HCT116 (cell line): ENCODE data around the gene PHB1. TPM values are rescaled to one million over a fixed set of nuclear protein-coding genes. Genes with fewer than 3 reads are reported as not detected.

Experiments used
- ATAC-seq: fragments of 200-7000 bp; cut with Tn5 transposase; 2 replicates; pipeline ENCODE4 v1.9.1; 2020; ENCODE audit warnings: mild to moderate bottlenecking, moderate library complexity
- BruUV-seq: library from RNA; stranded (reverse); fragments of 400-500 nt; replicated peaks from 2 replicates; lab custom pipeline; 2021; lab: Mats Ljungman, UMichigan
- CTCF ChIA-PET: fragments of 300-600 bp; sonication (Branson Sonifier 250); formaldehyde crosslinking; loops from one replicate; lab custom pipeline; 2021; ENCODE audit warnings: antibody characterized with exemption; lab: Charles Lee
- POLR2A ChIA-PET: fragments of 300-600, 350-600 bp; sonication (Branson Sonifier 250); formaldehyde crosslinking; loops from one replicate; lab custom pipeline; 2021; ENCODE audit warnings: antibody characterized with exemption; lab: Charles Lee
- RAD21 ChIA-PET, 2 experiments: fragments of 300-600 bp; sonication (Branson Sonifier 250); formaldehyde crosslinking; loops; one replicate each; lab custom pipeline; 2023; ENCODE audit warnings: low total read pairs in 2 of 2; ENCODE audit not compliant: uncharacterized antibody in 2 of 2, unreplicated experiment in 2 of 2, low non-redundant PET in 1 of 2; lab: Charles Lee
- DNase-seq: peaks from one replicate; pipeline ENCODE4 v3.0.0-alpha.2; 2010; ENCODE audit warnings: low read depth, low spot score
- H2AFZ ChIP-seq: fragments of 200-600 bp; shearing (Covaris generic), sonication (generic); 2 replicates; pipeline ENCODE4 v1.6.1; 2017; ENCODE audit warnings: low read depth, mixed run types, mixed read lengths, antibody characterized with exemption, low read length; ENCODE audit not compliant: poor library complexity, severe bottlenecking
- H3K27ac ChIP-seq: 2 replicates; pipeline ENCODE4 v1.5.1; 2012; ENCODE audit warnings: low read depth, low read length
- H3K27me3 ChIP-seq: fragments of 200-600 bp; sonication (generic); 2 replicates; pipeline ENCODE4 v1.6.1; 2016; ENCODE audit warnings: mixed run types, low read length, mixed read lengths; ENCODE audit not compliant: insufficient read depth
- H3K36me3 ChIP-seq, 2 experiments: fragments of 200-500 bp in 1 of 2; fragments of 200-600 bp in 1 of 2; sonication (Bioruptor generic) in 1 of 2; sonication (generic) in 1 of 2; 2 replicates each; pipeline versions ENCODE4 v1.5.1 to v1.6.1; 2014 to 2016; ENCODE audit warnings: low read length in 2 of 2, inconsistent platforms in 1 of 2, mixed read lengths in 1 of 2, mixed run types in 1 of 2; ENCODE audit not compliant: insufficient read depth in 2 of 2, control insufficient read depth in 1 of 2
- H3K4me1 ChIP-seq, 2 experiments: fragments of 200-600 bp in 1 of 2; sonication (generic) in 1 of 2; 2 replicates each; pipeline versions ENCODE4 v1.5.1 to v1.6.1; 2012 to 2017; ENCODE audit warnings: low read length in 2 of 2, inconsistent platforms in 1 of 2, mild to moderate bottlenecking in 1 of 2, mixed read lengths in 1 of 2, mixed run types in 1 of 2, moderate library complexity in 1 of 2; ENCODE audit not compliant: insufficient read depth in 2 of 2, control insufficient read depth in 1 of 2
- H3K4me2 ChIP-seq: fragments of 200-600 bp; sonication (generic); 2 replicates; pipeline ENCODE4 v1.6.1; 2017; ENCODE audit warnings: mixed run types, low read length, mixed read lengths
- H3K4me3 ChIP-seq, 2 experiments: fragments of 200-600 bp in 1 of 2; sonication (generic) in 1 of 2; replicated peaks in 1 of 2; 2 replicates each; pipeline ENCODE4 v1.5.1; 2011 to 2016; ENCODE audit warnings: low read length in 2 of 2, control low read depth in 1 of 2, low read depth in 1 of 2, mild to moderate bottlenecking in 1 of 2, mixed read lengths in 1 of 2, mixed run types in 1 of 2
- H3K79me2 ChIP-seq: fragments of 200-600 bp; sonication (generic); 2 replicates; pipeline ENCODE4 v1.6.1; 2017; ENCODE audit warnings: mild to moderate bottlenecking, mixed run types, low read length, moderate library complexity, mixed read lengths; ENCODE audit not compliant: insufficient read depth
- H3K9ac ChIP-seq: fragments of 200-600 bp; sonication (generic); 2 replicates; pipeline ENCODE4 v1.6.1; 2016; ENCODE audit warnings: low read length, mixed read lengths
- H3K9me2 ChIP-seq: fragments of 200-600 bp; sonication (generic), shearing (Covaris generic); 2 replicates; pipeline ENCODE4 v1.6.1; 2017; ENCODE audit warnings: mixed run types, mild to moderate bottlenecking, moderate library complexity; ENCODE audit not compliant: insufficient read depth
- H3K9me3 ChIP-seq, 2 experiments: fragments of 200-500 bp in 1 of 2; fragments of 200-600 bp in 1 of 2; sonication (Bioruptor generic) in 1 of 2; sonication (generic) in 1 of 2; 2 replicates each; pipeline ENCODE4 v1.6.1; 2014 to 2017; ENCODE audit warnings: low read length in 2 of 2, mixed read lengths in 2 of 2, inconsistent platforms in 1 of 2, low read depth in 1 of 2, mild to moderate bottlenecking in 1 of 2, mixed run types in 1 of 2, moderate library complexity in 1 of 2; ENCODE audit not compliant: control insufficient read depth in 1 of 2, insufficient read depth in 1 of 2
- H4K20me1 ChIP-seq: fragments of 200-600 bp; sonication (generic), shearing (Covaris generic); 2 replicates; pipeline ENCODE4 v1.6.1; 2017; ENCODE audit warnings: mixed run types, mild to moderate bottlenecking, moderate library complexity; ENCODE audit not compliant: insufficient read depth
- CBX3 ChIP-seq: IDR thresholded peaks from 2 replicates; pipeline ENCODE4 v1.6.1; 2012; ENCODE audit warnings: low read depth
- EGR1 ChIP-seq: IDR thresholded peaks from 2 replicates; pipeline ENCODE4 v1.6.1; 2012; ENCODE audit warnings: low read depth
- ELF1 ChIP-seq: IDR thresholded peaks from 2 replicates; pipeline ENCODE4 v1.6.1; 2012; ENCODE audit warnings: low read depth, borderline replicate concordance
- EZH2 ChIP-seq: fragments of 200-600 bp; sonication (generic); IDR thresholded peaks from 2 replicates; pipeline ENCODE4 v1.6.1; 2017; ENCODE audit warnings: antibody characterized with exemption, mixed run types
- EZH2phosphoT487 ChIP-seq: fragments of 200-600 bp; IDR thresholded peaks from 2 replicates; pipeline ENCODE4 v1.6.1; 2018; ENCODE audit warnings: antibody characterized with exemption, borderline replicate concordance
- FOSL1 ChIP-seq: IDR thresholded peaks from 2 replicates; pipeline ENCODE4 v1.6.1; 2012; ENCODE audit warnings: low read depth
- REST ChIP-seq: IDR thresholded peaks from 2 replicates; pipeline ENCODE4 v1.6.1; 2012; ENCODE audit warnings: low read depth
- SIN3A ChIP-seq: IDR thresholded peaks from 2 replicates; pipeline ENCODE4 v1.6.1; 2012; ENCODE audit warnings: low read depth
- SP1 ChIP-seq: IDR thresholded peaks from 2 replicates; pipeline ENCODE4 v1.6.1; 2012; ENCODE audit warnings: low read depth
- ZBTB33 ChIP-seq: IDR thresholded peaks from 2 replicates; pipeline ENCODE4 v1.6.1; 2011; ENCODE audit warnings: mild to moderate bottlenecking, low read length, moderate library complexity; ENCODE audit not compliant: insufficient replicate concordance; ENCODE audit errors: extremely low read depth
- ZNF274 ChIP-seq: fragments of 200-500 bp; sonication (Bioruptor generic); IDR thresholded peaks from 2 replicates; pipeline ENCODE4 v1.6.1; 2014; ENCODE audit warnings: mild to moderate bottlenecking, low read depth, low read length, inconsistent platforms
- intact Hi-C: fragments of 100-400 bp; cut with micrococcal nuclease; formaldehyde crosslinking; loops from 2 replicates; pipeline ENCODE4 v1.10.0; 2022
- total RNA-seq: library from RNA; stranded (reverse); gene quantifications from one replicate; pipeline ENCODE4 v1.2.1, GENCODE V29; 2021; ENCODE audit not compliant: unreplicated experiment

The PHB1 gene
- total RNA-seq, 1 experiment from 2014 or later = 534 TPM

GRCh38 chr17:49402706-49403105 lies 12.0 kb downstream of the PHB1 start:
- TF ChIP-seq ZBTB33 = no peak
- no peak for TF ChIP-seq FOSL1

GRCh38 chr17:49401971-49402611 lies 12.6 kb downstream of the PHB1 start:
- intact Hi-C loops = no loop called here
- ATAC-seq (no peak), DNase-seq (no peak)
- Histone ChIP-seq H3K4me1 (no peaks in the 10 kb centered on the region), H3K27me3 (no peaks in the 10 kb centered on the region), H3K36me3 (peaks cover 40 to 45% of the 10 kb centered on the region in 2 experiments), H2AFZ (no peak overlapping the region), H3K9ac (no peak overlapping the region), H3K4me2 (no peak overlapping the region), H3K79me2 (peaks cover 7% of the 10 kb centered on the region; the same call in 1 of the 2 replicates), H3K4me3 (no peak overlapping the region), H3K9me2 (no peaks in the 10 kb centered on the region), H3K9me3 (no peaks in the 10 kb centered on the region), H4K20me1 (no peaks in the 10 kb centered on the region), H3K27ac (no peak overlapping the region)
- CTCF ChIA-PET = no interaction called here
- POLR2A ChIA-PET = interaction anchor here (2.6 kb wide), 1 partner anchor 13 kb away, joined by 9 read pairs; the partner anchor contains the start of gene PHB1
- no TSS peak for BruUV-seq
- RAD21 ChIA-PET = no interaction called here
- no peak for TF ChIP-seq EGR1
- no peak for TF ChIP-seq SIN3A
- no peak for TF ChIP-seq ELF1
- no peak for TF ChIP-seq FOSL1
- no peak for TF ChIP-seq REST
- no peak for TF ChIP-seq EZH2
- TF ChIP-seq ZNF274 = no peak
- TF ChIP-seq SP1 = no peak
- no peak for TF ChIP-seq CBX3
- no peak for TF ChIP-seq EZH2phosphoT487
- TF ChIP-seq ZBTB33 = no peak

More at GRCh38 chr17:49402706-49403105, 12.0 kb downstream of the PHB1 start:
- Histone ChIP-seq H4K20me1 (no peaks in the 10 kb centered on the region), H3K4me1 (no peaks in the 10 kb centered on the region), H3K4me3 (no peak overlapping the region), H3K79me2 (peaks cover 13% of the 10 kb centered on the region; the same call in 1 of the 2 replicates), H3K27me3 (no peaks in the 10 kb centered on the region), H3K36me3 (peaks cover 46 to 51% of the 10 kb centered on the region in 2 experiments), H3K4me2 (no peak overlapping the region), H3K9me2 (no peaks in the 10 kb centered on the region), H3K27ac (no peak overlapping the region), H2AFZ (no peak overlapping the region), H3K9me3 (no peaks in the 10 kb centered on the region), H3K9ac (no peak overlapping the region)
- POLR2A ChIA-PET = no interaction called here
- DNase-seq = no peak
- ATAC-seq = no peak
- RAD21 ChIA-PET = no interaction called here
- intact Hi-C loops = no loop called here
- BruUV-seq = no TSS peak
- CTCF ChIA-PET = no interaction called here
